Heart left ventricle (tissue), 13 donors: ENCODE results near the gene PAX4.

ENCODE experiments used
- CTCF ChIP-seq, 12 donors: fragments of 200-600 bp; sonication (generic) in 4 of 12; IDR thresholded peaks; one replicate each; pipeline versions ENCODE4 v1.5.0 to v1.8.0; 2018 to 2022; ENCODE audit warnings: antibody characterized with exemption in 12 of 12, mild to moderate bottlenecking in 5 of 12
- POLR2A ChIP-seq, 2 donors: fragments of 450-650 bp; IDR thresholded peaks; one replicate each; pipeline ENCODE4 v1.6.1; 2017; ENCODE audit warnings: antibody characterized with exemption in 2 of 2, mild to moderate bottlenecking in 2 of 2, moderate library complexity in 2 of 2
- donor health status: ischemic (EF 13 %, LVEDD 7.1; RV severe dilation, severe dysfunction).
- donor health status: DM: no; HTN: yes; CAD: no.
- donor health status: DM: no; HTN: no; CAD: no.
- donor health status: ischemic (EF 25% LVEDD 6.9; RV normal size, moderate dysfunction).
- donor health status: ischemic (EF 25% LVEDD 5.7; RV mildly dilated, moderate dysfunction).
- donor health status: ischemic (EF 35%, LVEDD 5.7; RV mildly dilated, moderate dysfunction).
- donor health status: nonischemic (EF 11% LVEDD 7.7; RV severe dilation, severe dysfunction).
- donor health status: DM: yes; HTN: yes; CAD: no.
- donor health status: PGD.
- donor health status: ischemic (EF 29% LVEDD 5.4; RV normal size, mild dysfunction).
- donor health status: nonischemic (EF 23%, LVEDD 6.1; RV moderate dilation, normal function).

GRCh38 chr7:127625331-127625730, 7.4 kb upstream of the PAX4 start:
- TF ChIP-seq CTCF (IDR thresholded peaks at IDR 0.05): no peak
- TF ChIP-seq POLR2A (IDR thresholded peaks at IDR 0.05): no peak
